ENCODE results near the gene PCTP.

PCTP gene

DNA sequence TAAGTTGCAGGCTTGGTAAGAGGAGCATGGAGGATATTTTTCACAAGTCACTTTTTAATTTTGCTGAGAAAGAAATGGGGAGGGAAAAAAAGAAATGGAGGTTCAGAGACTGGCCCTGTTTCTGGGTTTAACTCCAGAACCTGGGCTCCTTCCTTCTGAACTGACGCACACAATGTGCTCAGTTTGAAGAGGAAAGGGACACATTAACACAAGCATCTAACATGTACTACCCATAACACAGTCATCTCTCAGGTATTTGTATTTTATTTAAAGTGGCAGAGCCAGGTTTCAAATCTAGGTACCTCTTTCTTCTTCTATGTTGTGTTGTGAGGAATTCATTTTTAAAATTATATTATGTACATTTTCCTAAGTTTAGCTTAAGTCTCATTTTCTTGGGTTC is 22.9 kb upstream of the PCTP start:
- no peak for DNase-seq (ENCODE audit: low read depth)

DNA sequence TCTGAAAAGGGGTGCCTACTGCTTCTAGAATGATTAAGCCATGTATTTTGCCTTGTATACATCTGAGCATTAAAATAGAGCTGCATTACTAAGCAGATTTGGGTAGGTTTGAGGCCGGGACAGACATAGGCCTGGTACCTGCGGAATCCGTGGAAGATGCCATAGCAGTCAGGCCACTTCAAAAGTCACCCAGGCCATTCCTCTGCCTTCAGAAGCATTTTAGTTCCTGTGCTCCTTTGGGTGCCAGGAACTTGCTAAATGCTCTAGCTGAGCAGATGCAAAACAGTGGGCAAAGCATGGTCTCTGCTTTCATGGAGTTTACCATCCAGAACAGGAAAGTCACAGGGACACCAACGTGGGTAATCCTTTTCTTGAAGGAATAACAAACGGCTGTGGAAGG is 22.5 kb upstream of the PCTP start:
- no peak for DNase-seq (ENCODE audit: low read depth)

DNA sequence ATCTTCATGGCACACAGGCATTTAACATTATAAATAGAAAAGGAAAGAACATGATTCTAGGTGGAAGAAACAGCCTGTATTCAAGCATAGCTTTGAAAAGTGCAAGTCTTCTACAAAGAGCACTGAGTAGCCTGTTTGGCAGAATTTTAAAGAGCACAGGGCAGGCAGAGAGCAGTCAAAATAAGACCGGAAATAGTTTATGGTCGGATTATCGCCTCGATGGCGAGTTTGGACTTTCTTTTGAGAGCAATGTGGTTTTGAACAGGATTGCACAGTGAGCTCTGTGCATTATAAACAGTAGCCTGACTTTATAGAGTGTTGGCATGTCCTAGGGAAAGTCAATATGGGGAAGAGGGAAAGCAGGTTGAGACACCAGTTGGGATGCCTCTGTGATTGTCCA is 22.0 kb upstream of the PCTP start:
- no peak for DNase-seq (ENCODE audit: low read depth)

DNA sequence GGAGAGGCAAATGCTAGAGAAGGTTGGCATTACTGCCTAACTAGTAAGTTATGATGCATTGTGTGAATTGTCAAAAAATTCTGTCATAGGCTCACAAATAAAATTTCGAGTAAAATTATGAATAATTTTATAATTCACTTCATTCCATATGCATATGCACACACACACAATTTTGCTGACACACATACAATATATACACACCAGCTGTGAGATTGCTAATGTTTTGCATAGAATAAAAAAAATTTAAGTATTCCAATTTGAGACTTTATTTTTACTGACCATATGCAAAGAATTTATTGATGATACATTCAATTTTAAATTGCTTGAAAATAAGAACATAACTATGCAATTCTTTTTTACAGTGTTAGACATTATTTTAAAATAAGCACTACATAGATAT is 21.4 kb upstream of the PCTP start:
- DNase-seq (ENCODE audit: low read depth): no peak

DNA sequence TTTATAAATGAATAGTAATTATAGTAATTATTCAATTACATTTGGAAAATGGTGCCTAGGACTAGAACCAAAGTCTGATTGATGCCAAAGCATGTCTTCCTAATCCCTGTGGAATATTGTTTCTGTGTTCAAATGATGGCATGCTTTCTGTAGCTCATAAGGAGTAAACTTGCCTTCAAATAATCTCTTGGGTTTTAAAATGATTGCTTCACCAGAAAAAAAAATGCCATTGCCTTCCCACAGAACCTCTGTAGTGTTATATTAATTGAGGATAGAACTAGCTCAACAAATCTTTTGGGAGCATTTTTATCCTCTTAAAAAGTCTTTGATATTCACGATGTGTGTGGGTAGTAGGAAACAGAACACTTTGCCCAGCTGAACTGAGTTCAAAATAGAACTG is 20.5 kb upstream of the PCTP start:
- DNase-seq (ENCODE audit: low read depth): no peak

DNA sequence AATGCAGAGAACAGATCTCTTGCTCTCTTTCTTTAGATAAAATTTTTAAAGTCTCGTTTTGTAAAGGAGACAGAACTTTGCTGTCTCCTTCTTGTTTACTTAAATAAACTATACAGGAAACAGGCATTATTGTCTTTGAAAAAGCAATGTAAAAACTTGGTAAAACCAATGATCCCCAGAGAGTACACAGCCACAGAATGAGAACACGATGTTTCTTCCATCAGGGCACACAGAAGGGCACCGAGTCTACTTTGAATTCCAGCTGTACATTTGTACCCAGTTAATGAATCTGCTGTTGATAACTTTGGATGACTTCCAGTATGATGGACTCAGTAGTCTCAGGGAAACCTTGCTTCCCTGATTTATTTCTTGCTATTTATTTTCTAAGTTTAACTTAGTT is 20.0 kb upstream of the PCTP start:
- DNase-seq (ENCODE audit: low read depth): no peak

DNA sequence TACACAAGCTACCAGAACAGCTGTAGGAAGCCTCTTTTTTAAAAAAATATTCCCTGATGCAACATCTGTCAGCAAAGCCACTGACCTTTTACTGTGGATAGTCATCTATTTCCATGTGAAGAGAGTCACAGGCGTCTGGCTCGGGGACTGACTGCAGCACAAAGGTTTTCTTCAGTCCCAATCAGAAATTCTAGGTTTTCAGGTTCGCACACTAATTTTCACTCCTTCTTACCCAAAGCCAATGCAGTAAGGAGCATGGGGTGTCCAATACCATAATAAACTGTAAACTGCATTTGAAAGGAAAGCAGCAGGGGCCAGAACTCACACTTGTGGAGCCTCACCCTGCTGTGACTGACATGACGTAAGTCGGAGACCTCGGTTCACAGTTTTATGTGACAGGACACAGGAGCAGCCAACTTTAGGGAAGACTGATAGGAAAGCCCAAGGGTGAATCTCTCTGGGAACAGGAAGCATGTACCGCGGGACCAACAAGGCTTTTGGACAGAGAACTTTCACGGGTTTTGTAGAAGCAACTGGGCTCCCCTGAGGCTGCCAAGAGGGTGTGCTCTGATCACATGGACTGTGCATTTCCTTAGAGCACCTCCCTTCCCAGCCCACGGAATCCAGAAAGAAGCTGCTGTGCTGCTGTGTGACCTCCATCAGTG is 19.1 kb upstream of the PCTP start:
- DNase-seq (ENCODE audit: low read depth): no peak

DNA sequence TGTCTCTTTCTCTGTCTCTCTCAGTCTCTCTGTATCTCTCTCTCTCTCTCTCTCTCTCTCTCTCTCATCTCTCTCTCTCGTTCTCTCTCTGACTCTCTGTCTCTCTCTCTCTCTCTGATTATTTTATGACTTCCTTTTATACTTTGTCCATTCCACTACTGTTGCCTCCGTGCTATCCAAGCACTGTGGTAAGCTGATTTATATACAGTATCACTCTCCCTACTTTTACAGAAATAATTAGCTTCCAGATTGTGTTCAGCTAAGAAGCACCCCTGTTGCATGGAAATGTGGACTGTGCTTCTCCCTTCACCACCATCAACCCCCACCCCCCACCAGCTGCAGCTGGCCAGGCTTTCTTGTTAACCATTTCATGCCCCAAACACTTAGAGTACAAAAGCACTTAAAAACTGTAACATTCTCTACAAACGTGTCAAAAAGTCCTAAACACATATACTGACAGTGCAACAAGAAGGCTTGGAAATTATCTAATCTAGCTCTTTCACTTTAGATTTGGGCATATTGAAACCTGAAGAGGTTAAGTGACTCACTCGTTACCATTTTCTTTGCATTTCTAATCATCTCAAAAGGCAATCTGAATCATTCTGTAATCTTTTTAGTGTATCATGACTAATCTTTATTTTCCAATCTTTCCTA is 16.6 kb upstream of the PCTP start:
- no peak for DNase-seq (ENCODE audit: low read depth)

DNA sequence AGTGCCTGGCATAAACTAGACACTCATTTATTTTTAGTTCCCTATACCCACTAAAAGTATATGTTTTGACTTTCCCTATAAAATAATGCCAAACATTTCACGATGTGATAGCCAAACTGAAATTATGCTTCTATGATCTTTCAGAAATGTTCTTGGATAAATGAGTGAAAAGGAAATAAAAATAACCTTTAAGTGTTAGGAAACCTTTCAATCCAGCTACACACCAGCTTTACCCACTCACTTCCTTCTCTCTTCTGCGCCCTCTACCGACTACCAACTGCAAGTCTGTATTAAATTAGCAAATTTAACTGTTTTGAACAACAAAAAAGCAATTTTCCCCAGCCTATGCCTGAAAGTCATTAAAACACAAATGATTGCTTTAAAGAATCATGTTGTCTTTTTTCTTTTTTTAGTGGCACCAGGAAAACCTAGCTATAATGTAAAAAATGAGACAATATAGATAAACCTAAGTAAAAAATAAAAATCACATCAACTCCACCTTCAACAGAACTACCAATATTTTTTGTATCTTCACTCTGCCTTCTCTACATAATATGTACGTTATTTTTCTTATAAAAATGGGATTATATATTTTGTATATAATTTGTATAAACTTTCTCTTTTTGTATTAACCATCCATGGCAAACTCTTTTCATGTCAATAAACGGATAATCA is 15.0 kb upstream of the PCTP start:
- no peak for DNase-seq (ENCODE audit: low read depth)

DNA sequence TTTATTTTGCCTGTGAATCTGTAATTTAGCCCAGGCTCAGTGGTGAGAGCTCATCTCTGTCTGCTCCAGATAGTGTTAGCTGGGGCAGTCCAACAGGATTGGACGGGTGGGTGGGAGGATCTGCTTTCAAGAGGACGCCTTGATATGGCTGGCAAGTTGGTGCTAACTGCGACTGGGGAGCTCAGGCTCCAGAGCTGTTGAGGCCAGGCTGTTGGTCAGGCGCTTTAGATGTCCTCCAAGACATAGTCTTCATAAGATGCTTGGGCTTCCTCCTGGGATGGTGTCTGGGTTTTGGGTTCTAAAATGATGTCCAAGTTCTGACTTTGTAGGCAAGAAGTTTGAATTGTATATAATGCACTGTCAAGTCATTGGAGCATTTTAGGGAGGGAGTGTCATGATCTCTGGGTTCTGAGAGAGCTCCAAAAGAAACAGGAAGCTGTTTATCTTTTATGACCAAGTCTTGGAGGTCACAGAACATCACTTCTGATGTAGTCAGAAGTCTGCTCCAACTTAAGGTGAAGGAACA is 12.8 kb upstream of the PCTP start:
- no peak for DNase-seq (ENCODE audit: low read depth)

DNA sequence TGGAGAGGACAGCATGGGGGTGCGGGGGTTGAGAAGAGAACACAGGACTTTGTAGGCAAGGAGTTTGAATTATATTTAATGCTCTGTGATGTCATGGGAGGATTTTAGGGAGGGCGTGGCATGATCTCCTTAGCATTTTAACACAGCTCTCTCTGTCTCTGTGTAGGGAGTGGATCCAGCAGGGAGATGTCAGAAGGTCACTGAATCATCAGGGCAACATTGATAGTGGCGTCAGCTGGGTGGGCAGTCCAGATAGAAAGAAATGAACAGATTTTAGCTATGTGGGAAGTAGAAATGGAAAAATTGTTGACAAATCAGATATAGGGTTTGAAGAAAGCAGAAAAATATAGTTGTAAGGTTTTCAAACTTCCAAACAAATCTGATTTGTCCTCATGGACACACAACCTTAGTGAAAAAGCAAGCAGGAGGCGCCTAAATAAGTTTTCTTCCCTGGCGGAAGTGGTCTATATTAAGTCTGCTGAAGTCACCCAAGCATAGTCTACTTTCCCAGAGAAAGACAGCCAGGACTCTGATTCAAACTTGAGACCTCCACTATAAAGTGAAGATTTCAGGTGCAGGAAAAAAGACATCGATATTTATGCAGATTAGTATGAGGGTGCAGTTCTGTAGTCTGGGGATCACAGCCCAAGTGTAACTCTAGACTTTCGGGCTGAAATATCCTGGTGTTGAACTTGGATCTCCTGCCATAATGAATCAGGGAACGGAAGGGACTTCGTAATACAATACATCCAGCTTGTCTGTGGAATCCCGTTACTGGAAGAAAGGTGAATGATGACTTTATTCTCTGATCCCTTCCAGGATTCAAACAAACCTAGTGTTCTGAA is 10.1 kb upstream of the PCTP start:
- DNase-seq (ENCODE audit: low read depth): no peak

DNA sequence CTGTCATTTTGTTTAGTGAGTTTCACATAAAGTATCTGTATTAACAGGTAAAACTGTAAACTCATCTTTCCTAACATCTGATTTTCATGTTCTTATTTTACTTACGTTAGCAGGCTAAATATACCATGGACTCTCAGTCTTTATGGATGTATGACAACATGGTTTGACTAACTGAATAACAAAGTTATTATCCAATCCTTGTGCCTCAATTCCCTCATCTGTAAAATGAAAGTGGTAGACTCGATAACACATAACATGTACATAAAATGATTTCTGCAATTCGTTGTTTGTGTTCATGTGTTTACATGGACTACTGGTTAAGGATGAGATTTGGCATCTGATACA is 9.5 kb upstream of the PCTP start:
- DNase-seq (ENCODE audit: low read depth): no peak

DNA sequence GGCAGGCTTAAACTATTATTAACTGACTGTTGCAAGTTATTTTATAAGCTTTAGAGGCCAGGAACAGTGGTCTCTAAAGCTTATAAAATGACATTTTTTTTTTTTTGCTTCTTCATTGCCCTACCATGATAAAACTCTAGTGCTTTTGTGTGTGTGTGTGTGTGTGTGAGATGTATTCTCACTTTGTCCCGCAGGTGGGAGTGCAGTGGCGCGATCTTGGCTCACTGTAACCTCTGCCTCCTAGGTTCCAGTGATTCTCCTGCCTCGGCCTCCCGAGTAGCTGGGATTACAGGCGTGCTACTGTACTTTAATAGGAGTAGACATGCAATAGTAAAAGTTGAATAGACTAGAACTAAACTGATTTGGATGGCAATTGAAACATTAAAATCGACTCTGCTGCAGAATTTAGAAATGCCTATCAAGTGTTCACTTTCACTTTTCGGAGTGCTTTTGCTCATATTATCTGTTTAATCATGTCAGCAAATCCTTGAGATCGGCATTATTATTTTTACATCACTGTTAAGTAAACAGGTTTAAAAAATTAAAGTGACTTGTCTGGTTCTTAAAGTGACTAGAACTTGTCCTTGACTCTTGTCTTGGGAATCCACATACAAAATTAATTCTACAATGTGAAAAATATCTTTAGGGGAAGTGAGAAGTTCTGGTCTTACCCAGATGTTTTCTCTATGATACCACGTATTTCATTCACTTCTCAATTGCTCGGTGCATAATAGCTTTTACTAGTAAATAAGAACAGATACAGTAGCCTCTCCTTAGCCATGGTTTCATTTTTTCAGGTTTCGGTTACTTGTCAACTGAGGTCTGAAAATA is 8.4 kb upstream of the PCTP start:
- no peak for DNase-seq (ENCODE audit: low read depth)

DNA sequence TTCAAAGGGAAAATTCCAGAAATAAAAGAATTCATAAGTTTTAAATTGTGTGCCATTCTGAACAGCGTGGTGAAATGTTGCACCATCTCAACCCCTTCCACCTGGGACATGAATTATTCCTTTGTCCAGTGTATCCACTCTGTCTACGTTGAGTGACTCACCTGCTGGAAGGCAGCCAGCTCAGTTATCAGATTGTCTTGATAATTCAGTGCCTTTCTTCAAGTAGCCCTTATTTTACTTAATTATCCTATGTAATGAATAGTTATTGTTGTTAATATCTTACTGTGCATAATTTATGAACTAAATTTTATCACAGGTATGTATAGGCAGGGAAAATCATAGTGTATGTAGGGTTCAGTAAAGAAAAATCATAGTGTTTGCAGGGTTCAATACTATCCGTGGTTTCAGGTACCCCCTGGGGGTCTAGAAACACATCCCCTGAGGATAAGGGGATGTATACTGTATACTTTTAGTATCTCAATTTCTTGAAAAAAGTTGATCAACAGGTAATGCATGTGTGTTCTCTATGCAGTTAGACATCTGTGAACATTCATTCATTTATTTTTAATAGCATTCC is 7.7 kb upstream of the PCTP start:
- DNase-seq (ENCODE audit: low read depth): no peak

DNA sequence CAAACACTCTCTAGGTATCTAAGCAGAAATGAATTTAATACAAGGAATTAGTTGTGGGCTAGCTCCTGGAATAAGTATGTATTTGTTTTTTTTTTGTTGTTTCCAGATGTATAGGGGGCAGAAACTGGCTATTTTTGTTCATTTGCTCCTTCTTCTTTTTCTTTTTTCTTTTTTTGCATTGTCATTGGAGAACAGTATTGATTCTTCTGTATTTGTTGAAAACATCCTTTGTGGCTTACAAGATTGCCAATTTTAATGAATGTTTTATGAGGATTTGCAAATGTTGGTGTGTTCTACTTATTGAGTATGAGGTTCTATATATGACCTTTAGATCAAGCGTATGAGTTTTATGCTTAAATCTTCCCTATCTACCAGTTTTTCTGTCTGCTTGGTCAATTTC is 5.6 kb upstream of the PCTP start:
- DNase-seq (ENCODE audit: low read depth): no peak

DNA sequence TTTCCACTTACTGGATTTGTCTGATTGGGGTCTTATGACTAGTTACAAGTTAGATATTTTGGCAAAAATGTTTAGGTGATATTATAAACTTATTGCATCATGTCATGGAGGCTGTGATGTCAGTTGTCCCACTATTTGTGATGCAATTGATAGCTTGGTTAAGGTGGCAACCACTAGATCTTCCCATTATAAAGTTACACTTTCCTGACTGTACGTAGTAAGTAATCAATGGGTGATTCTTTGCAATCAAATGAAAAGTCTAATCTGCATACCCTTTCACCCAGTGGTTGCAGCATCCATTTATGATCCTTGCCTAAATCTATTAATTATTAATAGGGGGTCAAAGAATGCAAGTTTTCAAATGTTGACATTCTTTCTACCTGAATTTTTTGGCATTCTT is 4.4 kb upstream of the PCTP start:
- no peak for DNase-seq (ENCODE audit: low read depth)

DNA sequence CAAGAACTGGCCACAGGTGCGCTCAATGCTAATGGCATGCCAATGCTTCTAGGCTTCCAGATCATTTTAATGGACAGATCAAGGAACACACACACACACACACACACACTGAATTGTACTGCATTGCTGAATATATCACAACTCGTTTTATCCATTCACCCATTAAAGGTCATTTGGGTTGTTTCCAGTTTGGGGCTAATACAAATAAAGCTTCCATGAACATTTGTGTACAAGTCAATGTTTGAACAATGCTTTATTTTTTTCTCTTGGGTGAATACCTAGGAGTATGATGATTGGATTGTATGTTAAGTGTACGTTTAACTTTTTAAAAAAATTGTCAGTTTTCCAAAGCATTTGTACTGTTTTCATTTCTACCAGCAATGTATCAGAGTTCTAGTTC is 3.6 kb upstream of the PCTP start:
- no peak for DNase-seq (ENCODE audit: low read depth)

DNA sequence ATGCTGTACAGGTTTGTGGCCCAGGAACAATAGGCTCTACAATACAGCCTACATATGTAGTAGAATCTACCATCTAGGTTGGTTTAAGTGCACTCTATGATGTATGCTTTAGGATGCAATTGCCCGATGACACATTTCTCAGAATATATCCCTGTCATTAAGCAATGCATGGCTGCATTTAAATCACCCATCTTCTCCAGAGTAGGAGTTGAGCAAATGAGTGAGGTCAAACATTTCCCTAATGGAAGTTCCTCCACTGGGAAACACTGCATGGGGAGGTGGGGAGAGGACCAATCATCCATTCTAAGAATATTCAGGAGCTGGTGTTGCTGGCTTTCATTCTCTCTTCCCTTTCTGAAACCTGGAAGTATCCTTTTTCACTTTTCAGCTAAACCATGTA is 2.0 kb upstream of the PCTP start:
- DNase-seq (ENCODE audit: low read depth): no peak

DNA sequence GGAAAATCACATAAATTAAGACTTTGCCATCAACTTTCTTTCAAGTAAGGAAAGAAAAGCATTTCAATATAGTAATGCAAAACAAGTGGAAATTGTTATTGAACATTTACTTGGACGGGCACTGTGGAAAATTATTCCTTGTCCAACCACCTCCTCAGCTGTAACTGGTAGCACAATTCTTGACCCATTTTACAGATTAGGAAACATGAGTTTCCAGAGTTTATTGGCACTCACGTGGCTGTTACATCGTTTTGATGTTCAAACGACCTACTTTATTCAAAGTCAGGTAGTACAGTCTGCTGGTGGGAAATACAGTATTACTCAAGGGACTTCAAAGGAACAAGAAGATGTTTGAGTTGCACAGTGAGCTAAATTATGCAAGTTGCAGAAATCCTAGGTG is 866 bp upstream of the PCTP start:
- no peak for DNase-seq (ENCODE audit: low read depth)

DNA sequence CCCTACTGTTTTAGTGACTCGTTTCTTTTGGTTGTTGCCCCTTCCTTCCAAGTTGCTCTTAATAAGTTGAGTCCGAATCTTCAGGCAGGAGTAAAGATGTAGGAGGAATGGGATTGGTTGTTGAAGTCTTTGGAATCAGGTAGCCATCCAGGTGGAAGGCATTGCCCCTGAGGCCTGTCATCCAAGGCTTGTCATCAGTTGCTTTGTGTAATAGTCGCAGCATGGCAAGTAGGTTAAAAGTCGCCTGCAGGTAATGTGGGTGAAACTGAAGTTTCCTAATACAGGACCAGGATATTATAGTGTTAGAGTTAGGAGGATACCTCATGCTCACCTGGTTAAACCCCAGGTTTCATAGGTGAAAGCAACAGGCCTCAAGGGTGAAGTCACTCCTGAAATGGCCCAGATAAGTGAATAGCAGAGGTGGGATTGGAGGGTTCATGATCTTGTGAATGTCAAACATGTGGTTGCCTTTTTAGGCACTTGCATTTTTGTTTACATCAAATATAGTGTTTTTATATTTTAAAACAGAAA is 934 bp downstream of the PCTP start:
- DNase-seq (ENCODE audit: low read depth): no peak

DNA sequence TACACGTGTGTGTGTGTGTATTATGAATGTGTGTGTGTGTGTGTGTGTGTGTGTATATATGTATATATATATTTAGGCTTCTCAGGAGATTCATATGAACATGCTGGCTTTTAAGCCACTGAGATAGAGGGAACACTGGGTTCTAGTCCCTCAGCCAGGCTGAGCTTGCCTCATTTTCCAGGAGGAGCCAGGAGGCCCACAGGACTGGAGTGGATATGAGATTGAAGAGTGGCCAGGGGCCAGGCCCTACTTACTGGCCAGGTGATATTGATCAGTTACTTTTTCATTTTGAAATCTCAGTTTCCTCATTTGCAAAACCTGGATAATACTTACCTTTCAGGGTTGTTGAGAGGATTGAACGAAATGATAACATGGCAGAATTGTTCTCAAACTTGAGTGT is 5.8 kb downstream of the PCTP start:
- no peak for DNase-seq (ENCODE audit: low read depth)

All from activated T-helper 9 cell treated with anti-CD3 and anti-CD28 coated beads, Interleukin-2, amount 50 U/mL, for 16 hours (primary cell).